Measurements from ENCODE around the gene MAL.

DNA sequence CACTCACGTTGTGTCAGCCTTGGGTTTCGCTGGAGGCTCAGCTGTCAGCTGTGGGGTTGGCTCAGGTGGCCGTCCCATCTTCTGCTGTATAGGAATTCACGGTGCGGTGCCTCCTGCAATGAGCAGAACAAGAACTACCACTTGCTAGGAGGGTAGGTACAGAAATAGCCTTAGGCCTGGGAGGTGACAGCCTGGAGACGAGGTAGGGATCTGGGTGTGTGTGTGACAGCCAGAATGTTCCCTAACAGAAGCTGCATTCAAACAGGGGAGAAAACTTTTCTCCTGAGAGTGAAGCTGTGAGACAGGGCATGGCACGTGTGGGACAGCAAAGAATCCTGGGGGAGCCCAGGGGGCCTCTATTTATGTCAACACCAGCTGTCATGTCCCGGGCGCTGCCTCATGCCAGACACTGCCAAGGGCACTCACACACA is 8.4 kb upstream of the MAL start:
- no peak for TF ChIP-seq EZH2phosphoT487 (IDR thresholded peaks at IDR 0.05; ENCODE audit: borderline replicate concordance)
- TF ChIP-seq, protein P1, sequence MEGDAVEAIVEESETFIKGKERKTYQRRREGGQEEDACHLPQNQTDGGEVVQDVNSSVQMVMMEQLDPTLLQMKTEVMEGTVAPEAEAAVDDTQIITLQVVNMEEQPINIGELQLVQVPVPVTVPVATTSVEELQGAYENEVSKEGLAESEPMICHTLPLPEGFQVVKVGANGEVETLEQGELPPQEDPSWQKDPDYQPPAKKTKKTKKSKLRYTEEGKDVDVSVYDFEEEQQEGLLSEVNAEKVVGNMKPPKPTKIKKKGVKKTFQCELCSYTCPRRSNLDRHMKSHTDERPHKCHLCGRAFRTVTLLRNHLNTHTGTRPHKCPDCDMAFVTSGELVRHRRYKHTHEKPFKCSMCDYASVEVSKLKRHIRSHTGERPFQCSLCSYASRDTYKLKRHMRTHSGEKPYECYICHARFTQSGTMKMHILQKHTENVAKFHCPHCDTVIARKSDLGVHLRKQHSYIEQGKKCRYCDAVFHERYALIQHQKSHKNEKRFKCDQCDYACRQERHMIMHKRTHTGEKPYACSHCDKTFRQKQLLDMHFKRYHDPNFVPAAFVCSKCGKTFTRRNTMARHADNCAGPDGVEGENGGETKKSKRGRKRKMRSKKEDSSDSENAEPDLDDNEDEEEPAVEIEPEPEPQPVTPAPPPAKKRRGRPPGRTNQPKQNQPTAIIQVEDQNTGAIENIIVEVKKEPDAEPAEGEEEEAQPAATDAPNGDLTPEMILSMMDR (conservative IDR thresholded peaks at IDR 0.05; ENCODE audit: low read length), result no peak
